DOHH2 (cell line): ENCODE data around the gene GLYATL3.

ENCODE experiments used
- H3F3A ChIP-seq: fragments of 200-600 bp; sonication (generic), shearing (Covaris generic); 2 replicates; pipeline ENCODE4 v1.6.0; 2016; ENCODE audit warnings: antibody characterized with exemption, mild to moderate bottlenecking; ENCODE audit not compliant: control insufficient read depth, insufficient read depth
- H3K27ac ChIP-seq: fragments of 200-600 bp; sonication (generic); 2 replicates; pipeline ENCODE4 v1.5.1; 2014; ENCODE audit warnings: low read depth, mild to moderate bottlenecking, low read length, moderate library complexity
- H3K27me3 ChIP-seq: fragments of 200-600 bp; sonication (generic); 2 replicates; pipeline ENCODE4 v1.6.1; 2014; ENCODE audit warnings: mild to moderate bottlenecking, low read length, mixed read lengths; ENCODE audit not compliant: control insufficient read depth
- H3K36me3 ChIP-seq: fragments of 200-600 bp; sonication (generic); 2 replicates; pipeline ENCODE4 v1.6.1; 2014; ENCODE audit warnings: mild to moderate bottlenecking, low read length, moderate library complexity, mixed read lengths; ENCODE audit not compliant: control insufficient read depth
- H3K4me1 ChIP-seq: fragments of 200-600 bp; sonication (generic); 2 replicates; pipeline ENCODE4 v1.6.1; 2014; ENCODE audit warnings: mild to moderate bottlenecking, low read length, mixed read lengths; ENCODE audit not compliant: control insufficient read depth
- H3K4me2 ChIP-seq: fragments of 200-600 bp; sonication (generic); 2 replicates; pipeline ENCODE4 v1.6.0; 2014; ENCODE audit warnings: mild to moderate bottlenecking, low read length, moderate library complexity
- H3K4me3 ChIP-seq: fragments of 200-600 bp; sonication (generic); 2 replicates; pipeline ENCODE4 v1.5.1; 2014; ENCODE audit warnings: mild to moderate bottlenecking, low read length, mixed read lengths
- H3K79me2 ChIP-seq: fragments of 200-600 bp; sonication (generic); 2 replicates; pipeline ENCODE4 v1.6.1; 2014; ENCODE audit warnings: mild to moderate bottlenecking, low read length, mixed read lengths; ENCODE audit not compliant: control insufficient read depth
- H3K9me2 ChIP-seq: fragments of 200-600 bp; sonication (generic); replicated peaks from 2 replicates; pipeline ENCODE4 v1.6.1; 2014; ENCODE audit warnings: mild to moderate bottlenecking, low read length, mixed read lengths; ENCODE audit not compliant: control insufficient read depth
- H3K9me3 ChIP-seq: fragments of 200-600 bp; sonication (generic); 2 replicates; pipeline ENCODE4 v1.6.1; 2014; ENCODE audit warnings: antibody characterized with exemption, low read length, mixed read lengths; ENCODE audit not compliant: control insufficient read depth, insufficient read depth
- H4K20me1 ChIP-seq: fragments of 200-600 bp; sonication (generic); 2 replicates; pipeline ENCODE4 v1.6.0; 2014; ENCODE audit warnings: low read depth, mild to moderate bottlenecking, antibody characterized with exemption, low read length, moderate library complexity; ENCODE audit not compliant: control insufficient read depth, insufficient read depth
- EZH2phosphoT487 ChIP-seq: fragments of 200-600 bp; sonication (generic); IDR thresholded peaks from 2 replicates; pipeline ENCODE4 v1.6.1; 2017; ENCODE audit warnings: borderline replicate concordance, mild to moderate bottlenecking, antibody characterized with exemption, low read length, moderate library complexity, mixed read lengths
- TF ChIP-seq, protein P1 (sequence below): fragments of 200-600 bp; sonication (generic); IDR thresholded peaks from one replicate; pipeline ENCODE4 v1.5.1; 2014; ENCODE audit warnings: antibody characterized with exemption, mild to moderate bottlenecking, low read depth, low read length; ENCODE audit not compliant: poor library complexity, severe bottlenecking

Gene GLYATL3

DNA sequence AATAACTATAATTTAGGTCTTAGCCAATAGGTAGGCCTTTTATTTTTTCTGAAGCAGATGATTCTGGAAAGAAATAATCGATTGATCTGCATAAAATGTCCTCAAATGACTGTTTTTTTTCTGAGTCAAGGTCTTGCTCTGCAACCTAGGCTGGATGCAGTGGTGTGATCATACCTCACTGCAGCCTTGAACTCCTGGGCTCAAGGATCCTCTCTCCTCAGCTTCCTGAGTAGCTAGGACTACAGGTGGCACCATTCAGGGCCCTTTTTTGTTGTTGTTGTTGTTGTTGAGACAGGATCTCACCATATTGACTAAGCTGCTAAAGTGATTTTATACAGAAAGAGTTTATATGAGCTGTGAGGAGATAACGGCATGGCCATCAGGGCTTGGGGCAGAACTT lies 18.2 kb downstream of the GLYATL3 start:
- no peak overlapping the region for H3K4me3 ChIP-seq
- no peaks in the 10 kb centered on the region for H3K9me3 ChIP-seq
- H3K27me3 ChIP-seq, result no peaks in the 10 kb centered on the region
- H3K9me2 ChIP-seq, result no peaks in the 10 kb centered on the region
- H3K79me2 ChIP-seq, result no peaks in the 10 kb centered on the region
- H3K27ac ChIP-seq, result no peak overlapping the region
- H3F3A ChIP-seq, result no peaks in the 10 kb centered on the region
- H3K4me2 ChIP-seq, result no peak overlapping the region
- H3K4me1 ChIP-seq, result no peaks in the 10 kb centered on the region
- H3K36me3 ChIP-seq, result no peaks in the 10 kb centered on the region
- TF ChIP-seq, protein P1, sequence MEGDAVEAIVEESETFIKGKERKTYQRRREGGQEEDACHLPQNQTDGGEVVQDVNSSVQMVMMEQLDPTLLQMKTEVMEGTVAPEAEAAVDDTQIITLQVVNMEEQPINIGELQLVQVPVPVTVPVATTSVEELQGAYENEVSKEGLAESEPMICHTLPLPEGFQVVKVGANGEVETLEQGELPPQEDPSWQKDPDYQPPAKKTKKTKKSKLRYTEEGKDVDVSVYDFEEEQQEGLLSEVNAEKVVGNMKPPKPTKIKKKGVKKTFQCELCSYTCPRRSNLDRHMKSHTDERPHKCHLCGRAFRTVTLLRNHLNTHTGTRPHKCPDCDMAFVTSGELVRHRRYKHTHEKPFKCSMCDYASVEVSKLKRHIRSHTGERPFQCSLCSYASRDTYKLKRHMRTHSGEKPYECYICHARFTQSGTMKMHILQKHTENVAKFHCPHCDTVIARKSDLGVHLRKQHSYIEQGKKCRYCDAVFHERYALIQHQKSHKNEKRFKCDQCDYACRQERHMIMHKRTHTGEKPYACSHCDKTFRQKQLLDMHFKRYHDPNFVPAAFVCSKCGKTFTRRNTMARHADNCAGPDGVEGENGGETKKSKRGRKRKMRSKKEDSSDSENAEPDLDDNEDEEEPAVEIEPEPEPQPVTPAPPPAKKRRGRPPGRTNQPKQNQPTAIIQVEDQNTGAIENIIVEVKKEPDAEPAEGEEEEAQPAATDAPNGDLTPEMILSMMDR, result no peak
- no peak for TF ChIP-seq EZH2phosphoT487
- no peaks in the 10 kb centered on the region for H4K20me1 ChIP-seq

DNA sequence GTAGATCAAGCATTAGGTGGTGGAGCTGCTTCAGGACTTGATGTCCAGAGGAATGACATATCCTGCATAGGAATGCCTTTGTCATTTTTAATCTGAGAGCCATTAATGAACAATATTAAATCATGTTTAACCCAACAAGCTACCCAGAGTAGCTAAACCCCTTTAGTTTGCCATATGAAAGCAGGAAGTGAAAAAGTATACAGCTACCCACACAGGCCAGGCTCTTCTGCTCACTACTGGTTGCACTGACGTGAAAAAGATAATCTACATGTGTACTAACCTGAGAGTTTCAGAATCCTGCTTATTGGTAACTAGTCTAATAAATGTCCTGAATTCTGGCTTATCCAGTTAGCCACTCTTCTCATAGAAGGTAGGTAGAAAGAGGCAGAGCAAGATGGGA lies 19.9 kb downstream of the GLYATL3 start:
- Histone ChIP-seq H3K9me3 (no peaks in the 10 kb centered on the region), H3K79me2 (no peaks in the 10 kb centered on the region), H3K4me2 (no peak overlapping the region), H3F3A (no peaks in the 10 kb centered on the region), H3K36me3 (no peaks in the 10 kb centered on the region), H4K20me1 (no peaks in the 10 kb centered on the region), H3K4me3 (no peak overlapping the region), H3K9me2 (no peaks in the 10 kb centered on the region), H3K27ac (no peak overlapping the region), H3K4me1 (no peaks in the 10 kb centered on the region), H3K27me3 (no peaks in the 10 kb centered on the region)
- TF ChIP-seq EZH2phosphoT487, result no peak
- TF ChIP-seq, protein P1, result no peak

DNA sequence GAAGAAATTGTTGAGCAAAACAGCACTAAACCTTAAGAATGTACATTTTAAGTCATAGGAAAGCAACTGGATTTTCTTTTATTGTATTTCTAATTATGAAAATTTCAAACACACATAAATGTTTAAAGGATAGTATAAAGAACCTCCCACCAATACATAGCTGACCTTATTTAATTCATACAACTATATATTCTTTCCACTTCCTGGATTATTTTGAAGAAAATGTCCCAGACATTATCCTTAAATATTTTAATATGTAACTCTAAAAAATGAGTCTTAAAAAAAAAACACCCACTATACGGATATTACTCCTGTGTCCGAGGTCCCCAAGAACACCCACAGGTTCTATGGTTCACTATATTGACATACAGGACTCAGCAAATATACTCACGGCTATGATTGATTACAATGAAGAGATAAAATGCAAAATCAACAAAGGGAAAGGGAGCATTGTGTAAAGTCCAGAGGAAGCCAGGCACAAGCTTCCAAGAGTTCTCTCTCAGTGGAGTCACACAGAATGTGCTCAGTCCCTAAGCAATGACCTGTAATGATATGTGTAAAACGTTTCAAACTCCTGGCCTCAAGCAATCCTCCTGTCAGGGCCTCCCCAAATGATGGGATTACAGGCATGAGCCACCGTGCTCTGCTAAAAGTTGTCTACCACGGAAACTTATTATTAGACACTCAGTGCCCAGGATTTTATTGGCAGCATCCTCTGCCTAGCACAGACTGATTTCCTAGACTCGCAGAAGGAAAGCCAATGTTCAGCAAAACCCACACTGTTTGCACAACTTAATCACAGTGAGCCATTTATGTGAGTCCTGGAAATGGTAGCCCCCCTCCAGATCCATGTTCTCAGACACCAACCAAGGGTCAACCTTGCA lies 23.2 kb downstream of the GLYATL3 start:
- no peaks in the 10 kb centered on the region for H3K36me3 ChIP-seq
- H3K4me2 ChIP-seq, result no peak overlapping the region
- no peaks in the 10 kb centered on the region for H3K79me2 ChIP-seq
- H3F3A ChIP-seq, result no peaks in the 10 kb centered on the region
- H3K4me1 ChIP-seq, result no peaks in the 10 kb centered on the region
- H4K20me1 ChIP-seq, result no peaks in the 10 kb centered on the region
- H3K4me3 ChIP-seq, result no peak overlapping the region
- no peaks in the 10 kb centered on the region for H3K9me2 ChIP-seq
- no peaks in the 10 kb centered on the region for H3K27me3 ChIP-seq
- H3K9me3 ChIP-seq, result no peaks in the 10 kb centered on the region
- TF ChIP-seq, protein P1, result no peak
- TF ChIP-seq EZH2phosphoT487, result no peak
- H3K27ac ChIP-seq, result no peak overlapping the region
